ENCODE data around the gene TTC7B.

DNA sequence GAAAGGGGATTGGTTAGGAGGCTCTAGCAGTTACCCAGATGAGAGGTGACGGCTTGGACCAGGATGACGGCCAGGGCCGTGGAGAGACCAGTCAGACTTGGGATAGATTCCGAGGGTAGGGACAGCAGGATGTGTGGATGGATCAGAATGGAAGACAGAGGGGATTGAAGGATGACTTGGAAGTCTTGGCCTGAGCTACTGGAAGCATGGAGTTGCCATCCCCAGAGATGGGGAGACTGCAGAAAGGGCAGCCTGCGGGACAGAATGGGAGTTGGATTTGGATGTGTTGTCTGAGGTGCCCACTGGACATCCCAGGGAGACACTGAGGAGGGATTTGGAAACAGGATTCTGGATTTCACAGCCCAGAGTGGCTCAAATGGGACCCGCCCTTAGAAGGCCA, 317.1 kb downstream of the TTC7B start:
- no peak for TF ChIP-seq POLR2A (IDR thresholded peaks at IDR 0.05)
- TF ChIP-seq, protein P1, sequence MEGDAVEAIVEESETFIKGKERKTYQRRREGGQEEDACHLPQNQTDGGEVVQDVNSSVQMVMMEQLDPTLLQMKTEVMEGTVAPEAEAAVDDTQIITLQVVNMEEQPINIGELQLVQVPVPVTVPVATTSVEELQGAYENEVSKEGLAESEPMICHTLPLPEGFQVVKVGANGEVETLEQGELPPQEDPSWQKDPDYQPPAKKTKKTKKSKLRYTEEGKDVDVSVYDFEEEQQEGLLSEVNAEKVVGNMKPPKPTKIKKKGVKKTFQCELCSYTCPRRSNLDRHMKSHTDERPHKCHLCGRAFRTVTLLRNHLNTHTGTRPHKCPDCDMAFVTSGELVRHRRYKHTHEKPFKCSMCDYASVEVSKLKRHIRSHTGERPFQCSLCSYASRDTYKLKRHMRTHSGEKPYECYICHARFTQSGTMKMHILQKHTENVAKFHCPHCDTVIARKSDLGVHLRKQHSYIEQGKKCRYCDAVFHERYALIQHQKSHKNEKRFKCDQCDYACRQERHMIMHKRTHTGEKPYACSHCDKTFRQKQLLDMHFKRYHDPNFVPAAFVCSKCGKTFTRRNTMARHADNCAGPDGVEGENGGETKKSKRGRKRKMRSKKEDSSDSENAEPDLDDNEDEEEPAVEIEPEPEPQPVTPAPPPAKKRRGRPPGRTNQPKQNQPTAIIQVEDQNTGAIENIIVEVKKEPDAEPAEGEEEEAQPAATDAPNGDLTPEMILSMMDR (IDR thresholded peaks at IDR 0.05): no peak
